NCI-H146 (cell line): ENCODE measurements around the gene CCDC185.
"Not testable (repeated sequence)": the region's sequence is repeated elsewhere in the genome, so short reads cannot be mapped to it uniquely, and the experiment has no call there.

Experiments
- DNase-seq: peaks from one replicate; lab custom pipeline; 2025; lab: John Stamatoyannopoulos, UW

CCDC185 gene

DNA sequence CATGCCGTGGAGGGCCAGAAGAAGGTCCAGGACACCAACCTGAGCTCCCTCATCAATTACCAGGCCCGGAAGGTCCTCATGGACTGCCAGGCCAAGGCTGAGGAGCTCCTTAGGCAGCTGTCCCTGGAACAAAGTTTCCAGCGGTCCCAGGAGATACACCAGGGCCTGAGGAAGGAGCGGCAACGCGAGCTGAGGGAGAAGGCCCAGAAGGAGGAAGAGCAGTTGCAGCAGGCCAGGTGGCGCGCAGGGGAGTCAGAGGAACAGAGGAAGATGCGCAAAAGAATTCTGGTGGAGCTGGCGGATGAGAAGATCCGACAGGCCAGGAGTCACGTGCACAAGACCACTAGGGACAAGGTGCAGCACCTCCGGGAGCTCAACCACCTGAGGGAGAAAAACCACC is 1.5 kb downstream of the CCDC185 start:
- no peak for DNase-seq

DNA sequence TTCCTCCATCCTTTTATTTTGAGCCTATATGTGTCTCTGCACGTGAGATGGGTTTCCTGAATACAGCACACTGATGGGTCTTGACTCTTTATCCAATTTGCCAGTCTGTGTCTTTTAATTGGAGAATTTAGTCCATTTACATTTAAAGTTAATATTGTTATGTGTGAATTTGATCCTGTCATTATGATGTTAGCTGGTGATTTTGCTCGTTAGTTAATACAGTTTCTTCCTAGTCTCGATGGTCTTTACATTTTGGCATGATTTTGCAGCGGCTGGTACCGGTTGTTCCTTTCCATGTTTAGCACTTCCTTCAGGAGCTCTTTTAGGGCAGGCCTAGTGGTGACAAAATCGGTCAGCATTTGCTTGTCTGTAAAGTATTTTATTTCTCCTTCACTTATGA is 6.2 kb downstream of the CCDC185 start:
- not testable (repeated sequence) for DNase-seq

DNA sequence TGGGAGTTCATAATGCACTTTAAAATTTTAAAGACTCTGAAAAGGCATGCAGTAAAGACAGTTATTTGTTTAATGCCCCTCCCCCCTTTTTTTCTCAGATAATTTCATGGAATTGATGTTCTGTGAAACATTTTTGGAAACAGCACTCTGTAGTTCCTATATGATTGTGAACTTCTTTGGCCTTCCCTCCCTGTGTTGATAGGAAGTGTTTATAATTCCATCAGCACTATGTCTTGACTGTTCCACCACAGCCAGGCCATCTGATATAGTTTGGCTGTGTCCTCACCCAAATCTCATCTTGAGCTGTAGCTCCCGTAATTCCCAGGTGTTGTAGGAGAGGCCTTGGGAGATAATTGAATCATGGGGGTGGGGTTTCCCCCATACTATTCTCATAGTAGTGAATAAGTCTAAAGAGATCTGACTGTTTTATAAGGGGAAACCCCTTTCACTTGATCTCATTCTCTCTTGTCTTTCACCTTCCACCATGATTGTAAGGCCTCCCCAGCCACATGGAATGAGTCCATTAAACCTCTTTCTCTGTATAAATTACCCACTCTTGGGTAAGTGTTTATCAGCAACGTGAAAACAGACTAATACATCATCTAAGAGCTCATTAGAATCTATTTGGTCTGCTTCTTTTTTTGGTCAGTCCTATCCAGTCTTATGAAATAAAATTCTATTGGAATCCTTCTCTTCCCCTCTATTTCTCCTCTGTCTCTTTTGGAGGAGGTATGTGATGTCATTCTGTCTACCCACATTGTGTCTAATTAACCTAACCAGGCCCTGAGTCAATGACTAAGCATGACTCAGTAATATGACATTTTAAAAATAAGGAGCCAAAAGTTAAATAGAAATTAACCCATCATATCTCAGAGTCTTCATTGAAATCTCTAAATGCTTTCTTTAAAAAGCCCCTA is 8.9 kb downstream of the CCDC185 start:
- no peak for DNase-seq

DNA sequence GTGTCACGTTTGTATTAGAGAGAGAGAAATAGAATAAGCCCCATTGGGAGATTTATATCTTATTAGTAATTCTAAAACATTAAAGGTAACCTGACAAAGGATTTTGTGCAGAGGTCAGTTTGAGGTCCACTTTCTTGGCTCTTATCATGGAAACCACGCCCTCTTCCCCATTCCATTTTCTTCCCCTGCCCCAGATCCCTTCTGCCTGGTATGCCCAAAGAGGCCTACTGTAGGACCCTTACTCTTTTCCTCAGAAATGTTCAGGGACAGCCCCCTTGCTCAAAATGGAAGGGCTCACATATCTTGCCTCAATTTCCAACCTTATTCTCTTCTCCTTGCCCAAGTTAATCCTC is 9.6 kb downstream of the CCDC185 start:
- DNase-seq, result no peak

DNA sequence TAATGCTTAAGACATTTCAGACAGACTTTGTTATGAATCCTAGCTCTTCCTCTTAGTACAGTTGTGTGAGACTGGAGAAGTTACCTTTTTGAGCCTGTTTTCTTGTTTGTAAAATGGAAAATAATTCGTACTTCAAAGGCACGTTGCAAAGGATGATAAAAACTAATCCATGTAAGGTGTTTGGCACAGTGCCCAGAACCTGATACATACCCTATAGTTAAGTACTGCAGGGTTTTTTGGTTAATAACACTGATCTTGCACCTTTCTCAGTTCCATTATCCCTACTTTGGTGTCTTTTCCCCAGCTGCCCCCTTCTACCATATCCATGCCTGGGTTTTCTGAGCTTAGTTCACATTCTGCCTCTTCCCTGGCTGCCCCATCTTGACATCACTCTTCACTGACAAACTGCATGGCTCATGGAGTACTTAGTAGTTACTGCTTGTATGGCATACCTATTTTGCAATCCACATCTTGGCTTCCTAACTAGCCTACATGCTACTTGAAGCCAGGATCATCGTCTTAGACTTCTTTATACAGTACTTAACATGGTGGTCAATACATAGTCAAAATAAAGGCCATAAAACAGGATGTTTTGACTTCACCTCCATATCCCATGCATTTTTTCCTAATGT is 10.1 kb downstream of the CCDC185 start:
- DNase-seq, result no peak

DNA sequence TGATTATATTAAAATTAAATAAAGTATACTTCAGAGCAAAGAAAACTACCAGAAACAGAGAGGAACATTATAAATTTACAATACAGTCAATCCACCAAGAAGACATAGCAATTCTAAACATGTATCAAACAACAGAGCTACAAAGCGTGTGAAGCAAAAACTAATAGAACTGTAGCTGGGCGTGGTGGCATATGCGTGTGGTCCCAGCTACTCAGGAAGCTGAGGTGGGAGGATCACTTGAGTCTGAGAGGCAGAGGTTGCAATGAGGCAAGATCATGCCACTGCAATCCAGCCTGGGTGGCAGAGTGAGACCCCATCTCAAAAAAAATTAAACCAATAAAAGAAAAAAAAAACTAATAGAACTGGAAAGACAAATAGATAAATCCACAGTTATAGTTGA is 12.3 kb downstream of the CCDC185 start:
- no peak for DNase-seq

DNA sequence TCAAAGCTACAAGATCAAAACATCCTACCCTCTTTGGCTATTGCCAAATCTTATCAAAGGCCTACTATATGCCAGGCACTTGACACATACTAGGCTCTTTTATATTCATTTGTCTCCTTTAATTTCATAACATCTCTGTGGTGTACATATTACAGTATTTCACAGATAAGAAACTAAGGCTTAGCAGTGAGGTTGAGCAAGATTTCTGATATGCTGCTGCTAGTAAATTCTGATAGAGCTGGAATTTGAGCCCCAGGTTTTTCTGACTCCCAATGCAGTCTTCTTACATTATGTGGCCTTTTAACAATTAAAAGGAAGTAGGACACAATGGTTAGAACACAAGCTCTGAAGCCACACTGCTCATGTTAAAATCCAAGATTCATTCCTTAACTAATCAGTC is 16.8 kb downstream of the CCDC185 start:
- no peak for DNase-seq

DNA sequence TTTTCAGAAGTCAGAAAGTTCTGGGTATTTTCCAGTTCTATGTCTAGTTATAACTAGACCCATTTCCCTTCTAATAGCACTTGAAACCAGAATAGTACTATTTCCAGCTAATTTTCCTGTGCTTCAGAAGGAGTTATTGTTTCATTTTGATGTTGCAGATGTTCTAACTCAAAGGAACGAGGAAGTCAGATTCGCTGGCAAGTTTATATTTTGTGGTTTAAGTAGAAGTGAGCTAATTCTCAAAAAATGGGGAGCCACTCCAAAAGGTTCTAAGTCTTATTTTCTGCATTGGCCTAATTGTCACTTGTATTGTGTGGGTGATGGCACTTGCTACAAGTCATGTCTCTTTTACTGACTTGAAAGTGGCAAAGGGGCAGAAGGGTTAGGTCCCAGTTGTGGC is 18.1 kb downstream of the CCDC185 start:
- no peak for DNase-seq

DNA sequence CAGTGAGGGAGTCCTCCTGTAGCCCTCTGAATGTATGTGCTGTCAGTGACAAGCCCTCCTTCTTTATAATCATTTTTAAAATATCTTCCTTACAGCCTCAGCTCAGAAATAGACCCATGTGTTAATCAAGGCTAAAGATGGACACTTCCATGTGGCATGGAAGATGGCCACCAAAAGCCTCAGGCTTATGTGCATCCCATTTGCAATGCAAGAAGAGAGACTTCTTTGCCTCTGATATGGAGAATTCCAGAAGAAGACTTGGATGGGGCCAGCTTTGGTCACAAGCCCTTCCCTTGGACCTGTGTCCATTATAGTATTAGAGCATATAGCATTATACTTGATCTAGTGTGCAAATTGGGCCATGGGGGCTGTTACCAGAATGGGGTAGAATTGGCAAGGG is 18.5 kb downstream of the CCDC185 start:
- no peak for DNase-seq

DNA sequence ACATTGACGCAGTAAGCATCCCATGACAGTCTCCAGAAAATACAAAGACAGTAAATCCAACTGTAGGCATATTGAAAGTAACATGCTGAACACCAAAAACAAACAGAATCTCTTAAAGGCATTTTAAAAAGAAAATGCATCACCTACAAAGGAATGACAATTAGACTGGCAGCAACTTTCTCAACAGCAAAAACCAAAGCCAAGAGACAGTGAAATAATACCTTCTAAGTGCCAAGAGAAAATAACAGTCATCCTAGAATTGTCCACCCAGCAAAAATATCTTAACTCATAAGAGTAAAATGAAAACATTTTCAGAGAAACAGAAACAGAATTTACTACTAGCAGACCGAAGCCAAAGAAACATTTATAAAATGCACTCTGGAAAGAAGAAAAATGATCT is 20.0 kb downstream of the CCDC185 start:
- no peak for DNase-seq

DNA sequence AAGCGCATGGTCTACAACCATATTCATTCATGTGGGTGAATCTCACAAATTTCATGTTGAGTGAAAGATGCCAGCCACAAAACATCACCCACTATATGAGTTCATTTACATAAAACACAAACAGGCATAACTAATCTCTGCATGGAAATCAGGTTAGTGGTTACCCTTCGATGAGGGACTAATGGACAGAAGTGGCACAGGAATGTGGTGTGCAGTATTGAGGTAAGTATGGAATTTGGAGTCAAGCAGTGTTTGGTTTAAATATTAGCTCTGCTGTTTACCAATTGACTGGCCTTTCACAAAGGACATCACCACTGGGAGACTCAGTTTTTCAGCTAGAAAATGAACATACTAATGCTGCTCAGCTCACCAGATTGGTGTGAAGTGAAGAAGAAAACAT is 24.2 kb downstream of the CCDC185 start:
- no peak for DNase-seq

DNA sequence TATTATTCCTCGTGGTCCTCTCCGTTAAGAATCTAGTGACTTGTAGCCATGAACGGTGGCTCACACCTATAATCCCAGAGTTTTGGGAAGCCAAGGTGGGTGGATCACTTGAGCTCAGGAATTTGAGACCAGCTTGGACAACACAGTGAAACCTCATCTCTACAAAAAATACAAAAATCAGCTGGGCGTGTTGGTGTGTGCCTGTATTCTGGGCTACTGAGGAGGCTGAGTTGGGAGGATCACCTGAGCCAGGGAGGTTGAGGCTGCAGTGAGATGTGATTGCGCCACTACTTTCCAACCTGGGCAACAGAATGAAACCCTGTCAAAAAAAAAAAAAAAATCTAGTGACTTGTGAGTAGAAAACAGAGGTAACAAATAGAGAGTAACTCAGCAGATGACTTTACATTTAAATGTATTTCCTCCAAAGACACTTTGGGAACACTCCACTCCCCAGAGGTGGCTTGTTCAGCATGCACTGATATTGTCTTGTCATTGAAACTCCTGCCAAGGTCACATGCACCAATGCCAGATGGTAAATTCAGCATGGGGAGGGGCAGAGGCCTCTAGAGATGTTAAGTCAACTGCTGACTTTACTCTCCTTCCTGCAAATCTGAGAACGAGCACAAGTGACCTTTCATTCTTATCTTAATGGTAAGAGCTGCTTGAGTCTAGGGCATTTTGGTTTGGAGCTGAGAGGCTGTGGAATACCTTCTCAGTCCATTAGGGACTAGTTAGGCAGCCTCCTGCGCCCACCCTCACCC is 24.9 kb downstream of the CCDC185 start:
- no peak for DNase-seq

DNA sequence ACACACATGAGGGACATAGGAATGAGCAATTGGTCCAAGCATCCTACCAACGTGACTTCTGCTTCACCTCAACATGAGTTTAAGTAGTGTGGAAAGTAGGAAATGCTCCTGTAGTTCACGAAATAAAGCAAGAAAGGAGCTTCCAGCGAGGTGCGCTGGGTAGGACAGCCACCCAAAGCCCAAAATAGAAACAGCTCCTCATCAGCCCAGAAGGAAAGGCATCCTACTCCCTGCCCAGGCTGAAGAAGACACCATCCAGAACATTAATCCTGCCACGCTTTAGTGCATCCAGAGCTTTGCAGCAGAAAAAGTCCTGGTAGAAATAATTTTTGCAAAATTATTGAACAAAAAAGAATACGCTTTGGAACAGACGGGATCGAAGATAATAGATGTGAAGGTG is 25.9 kb downstream of the CCDC185 start:
- no peak for DNase-seq

DNA sequence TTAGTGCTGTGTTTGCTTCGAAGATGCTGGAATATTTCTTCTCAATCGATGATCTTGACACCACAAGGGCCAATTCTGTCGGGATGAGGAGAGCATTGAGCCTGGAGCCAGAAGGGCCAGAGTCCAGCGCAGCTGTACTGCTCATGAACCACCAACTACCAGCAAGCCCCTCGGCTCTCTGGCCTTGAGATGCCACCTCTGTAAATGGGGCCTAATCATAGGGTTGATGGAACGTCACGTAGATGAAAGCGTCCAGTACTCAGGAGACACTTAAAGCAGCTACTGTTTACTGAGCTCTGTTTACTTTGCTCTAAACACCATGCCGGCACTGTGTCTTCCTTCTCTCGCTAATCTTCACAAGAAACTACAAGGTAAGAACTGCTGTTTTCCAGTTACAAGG is 26.3 kb downstream of the CCDC185 start:
- DNase-seq, result no peak

DNA sequence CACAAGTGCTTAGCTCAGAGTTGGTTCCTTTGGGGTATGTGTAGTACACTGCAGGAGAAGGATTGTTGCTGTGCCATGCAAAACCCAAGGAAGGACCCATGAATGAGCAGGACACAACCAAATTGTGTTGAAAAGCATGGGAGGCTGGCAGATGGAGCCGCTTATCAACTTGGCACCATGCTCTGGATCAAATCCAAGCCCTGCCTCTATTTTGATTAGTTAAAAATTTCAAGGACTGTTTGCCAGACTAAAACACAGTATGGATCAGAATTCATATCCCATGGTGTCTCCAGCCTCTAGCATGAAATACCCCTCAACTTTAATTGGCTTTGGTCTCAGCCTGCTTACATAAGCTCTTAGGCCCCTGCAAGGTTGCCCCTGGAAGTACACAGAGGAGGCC is 27.8 kb downstream of the CCDC185 start:
- DNase-seq, result no peak

DNA sequence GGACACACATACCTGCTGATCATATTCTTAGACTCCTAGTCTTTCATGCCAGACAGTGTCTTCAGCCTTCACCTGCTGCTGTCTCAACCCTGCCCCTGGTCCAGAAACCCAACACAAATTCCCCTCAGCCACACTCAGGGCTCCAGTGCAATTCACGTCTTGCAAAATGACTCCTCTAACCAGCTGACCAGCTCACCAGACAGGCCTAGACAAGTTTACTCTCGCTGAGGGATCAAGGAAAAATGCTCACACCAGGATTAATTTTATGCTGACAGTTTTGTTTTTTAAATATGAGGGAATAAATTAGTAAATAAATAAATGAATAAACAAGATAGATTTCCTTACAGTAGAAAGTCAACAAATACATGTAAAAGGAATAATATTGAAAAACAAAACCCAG is 28.5 kb downstream of the CCDC185 start:
- no peak for DNase-seq

DNA sequence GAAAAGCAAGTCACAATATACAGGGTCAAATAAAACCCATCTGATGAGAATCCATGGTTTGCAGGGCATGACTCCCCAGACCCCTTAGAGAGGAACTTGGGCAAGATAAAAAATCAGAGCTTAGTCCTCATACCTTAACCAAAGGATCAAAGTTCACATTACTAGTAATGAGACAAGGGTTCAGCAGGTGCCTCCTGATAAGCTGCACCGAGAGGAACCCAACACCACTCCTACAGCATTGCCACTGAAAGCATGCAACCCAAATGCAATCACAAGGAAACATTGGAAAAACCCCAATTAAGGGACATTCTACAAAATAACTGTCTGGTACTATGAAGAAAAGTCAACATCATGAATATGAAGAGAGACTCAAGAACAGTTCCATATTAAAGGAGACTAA is 29.7 kb downstream of the CCDC185 start:
- no peak for DNase-seq

DNA sequence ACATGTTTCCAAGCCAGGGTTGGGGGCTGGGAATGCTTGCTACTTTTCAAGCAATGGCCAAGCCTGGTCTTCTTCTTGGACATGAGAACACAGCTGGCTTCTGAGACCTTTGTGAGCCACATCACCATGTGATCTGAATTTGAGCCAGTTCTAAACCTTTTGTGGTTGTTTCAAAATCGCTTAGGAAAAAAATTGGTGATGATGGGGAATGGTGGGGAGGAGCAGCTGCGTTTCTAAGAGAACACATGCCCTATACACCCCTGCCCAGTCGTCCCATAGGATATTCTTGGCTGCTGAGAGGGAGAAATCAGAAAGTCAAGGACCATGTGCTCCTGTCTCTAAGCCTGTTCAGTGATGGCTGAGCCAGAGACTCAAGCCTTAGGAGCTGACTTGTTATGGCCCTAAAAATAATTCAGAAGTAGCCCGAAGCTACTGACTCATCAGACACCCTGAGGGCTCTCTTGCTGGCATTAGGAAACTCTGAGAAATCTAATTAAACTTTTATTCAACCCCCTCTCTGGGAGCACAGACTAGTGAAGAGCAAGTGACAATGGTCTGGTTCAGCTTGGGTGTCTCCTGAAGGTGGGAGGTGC is 30.5 kb downstream of the CCDC185 start:
- no peak for DNase-seq

DNA sequence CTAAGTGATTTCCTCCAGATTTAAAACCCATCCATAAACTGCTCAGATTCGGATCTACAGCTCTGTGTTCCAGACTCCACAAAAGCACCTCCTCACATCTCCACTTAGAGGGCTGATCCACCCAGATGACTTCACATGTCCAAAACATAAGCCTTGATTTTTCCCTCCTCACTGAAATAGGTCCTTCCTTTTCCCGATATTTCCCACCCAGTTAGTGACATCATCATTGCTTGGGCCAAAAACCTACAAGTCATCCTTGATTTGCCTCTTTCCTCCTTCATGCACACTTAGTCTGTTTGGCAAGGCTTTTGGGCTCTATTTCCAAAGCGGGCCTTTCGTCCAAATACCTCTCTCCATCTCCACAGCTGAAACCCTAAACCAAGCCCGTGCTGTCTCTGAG is 32.3 kb downstream of the CCDC185 start:
- no peak for DNase-seq

DNA sequence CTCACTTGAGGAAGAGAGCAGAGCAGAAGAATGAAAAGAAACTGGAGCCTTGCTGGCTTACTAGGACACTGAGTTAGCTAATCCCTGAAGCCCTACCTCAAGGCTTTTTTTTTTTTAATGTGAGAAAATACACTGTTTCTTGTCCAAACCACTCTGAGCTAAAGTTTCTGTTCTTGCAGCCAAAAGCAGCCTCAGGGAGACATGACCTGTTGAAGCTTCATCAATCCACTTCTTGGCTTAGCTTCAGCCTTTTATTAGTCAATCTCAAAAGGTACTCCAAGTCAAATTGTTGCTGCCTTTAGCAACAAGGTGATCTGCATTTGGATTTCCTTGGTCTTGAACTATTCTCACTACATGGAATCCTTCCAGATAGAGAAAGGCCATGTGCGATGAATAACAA is 33.7 kb downstream of the CCDC185 start:
- no peak for DNase-seq

DNA sequence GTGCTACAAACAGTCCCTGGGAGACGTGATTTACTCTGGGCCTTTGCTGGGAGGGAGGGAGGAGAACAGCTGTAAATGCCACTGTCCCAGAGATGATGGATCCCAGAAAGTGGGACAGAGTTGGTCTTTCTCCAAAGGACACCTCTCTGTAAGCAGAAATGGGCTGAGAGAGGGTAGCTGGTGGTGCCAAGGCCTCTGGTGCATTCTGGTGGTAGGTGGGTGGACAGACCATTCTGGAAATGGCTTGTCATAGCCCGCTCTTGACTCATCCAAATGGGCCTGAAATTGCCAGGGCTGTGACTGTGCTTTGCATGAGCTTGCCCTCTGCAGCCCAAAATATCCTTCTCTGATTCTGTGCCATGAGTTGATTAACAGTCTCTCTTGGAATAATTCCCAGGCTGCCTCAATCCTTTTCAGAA is 36.1 kb downstream of the CCDC185 start:
- DNase-seq, result no peak

DNA sequence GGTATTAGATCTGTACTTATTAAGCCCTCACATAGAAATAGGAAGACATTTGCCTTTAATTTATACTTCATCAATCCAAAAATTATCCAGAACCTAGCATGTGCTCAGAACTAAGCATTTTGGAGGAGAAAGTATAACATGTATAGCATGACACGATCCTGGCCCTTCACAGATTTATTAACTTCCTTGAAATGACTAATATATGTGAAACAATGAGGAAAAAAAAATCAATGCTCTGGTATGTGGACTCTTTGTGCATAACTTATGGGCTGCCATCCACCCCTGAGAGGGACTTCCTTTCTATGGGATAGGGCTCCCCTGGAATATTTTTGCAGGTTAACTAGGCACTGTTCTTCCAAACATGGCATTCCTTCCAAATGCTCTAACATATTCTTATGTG is 36.6 kb downstream of the CCDC185 start:
- DNase-seq, result no peak

DNA sequence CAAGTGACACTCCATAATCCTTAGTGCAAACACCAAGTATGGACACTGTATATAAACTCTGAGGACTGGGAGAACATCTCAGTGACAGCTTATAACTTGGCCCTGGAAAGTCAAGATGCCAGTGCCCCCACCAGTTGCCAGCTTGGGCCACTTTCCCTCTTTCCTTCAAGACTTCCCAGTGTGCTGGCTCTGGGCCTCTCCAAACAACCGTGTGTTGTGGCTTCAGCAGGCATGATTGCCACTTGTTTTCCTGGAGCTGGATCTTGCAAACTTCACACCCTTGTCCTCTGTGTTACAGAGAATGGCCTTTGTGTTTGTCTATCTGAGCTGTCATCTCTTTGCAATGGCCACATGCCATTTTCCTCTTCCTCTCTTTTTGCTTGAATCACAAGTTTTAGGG is 37.0 kb downstream of the CCDC185 start:
- no peak for DNase-seq
